OCI-LY1 (cell line): ENCODE measurements around the gene PPP1R3C.

Source experiments
- CTCF ChIP-seq: fragments of 200-600 bp; sonication (generic), shearing (Covaris generic); IDR thresholded peaks from 2 replicates; pipeline ENCODE4 v1.5.1; 2017; ENCODE audit warnings: mild to moderate bottlenecking, antibody characterized with exemption, low read length, moderate library complexity, mixed read lengths
- EZH2 ChIP-seq: fragments of 200-600 bp; sonication (generic), shearing (Covaris generic); IDR thresholded peaks from 2 replicates; pipeline ENCODE4 v1.8.0; 2017; ENCODE audit warnings: borderline replicate concordance, mixed run types, mild to moderate bottlenecking, antibody characterized with exemption, low read length, moderate library complexity, mixed read lengths

- TF ChIP-seq CTCF: no peak
- TF ChIP-seq EZH2: no peak
Measured at GRCh38 chr10:91592266-91592975, 40.5 kb downstream of the PPP1R3C start.
